Measurements from ENCODE around the gene KRTAP10-3.

The KRTAP10-3 gene

DNA sequence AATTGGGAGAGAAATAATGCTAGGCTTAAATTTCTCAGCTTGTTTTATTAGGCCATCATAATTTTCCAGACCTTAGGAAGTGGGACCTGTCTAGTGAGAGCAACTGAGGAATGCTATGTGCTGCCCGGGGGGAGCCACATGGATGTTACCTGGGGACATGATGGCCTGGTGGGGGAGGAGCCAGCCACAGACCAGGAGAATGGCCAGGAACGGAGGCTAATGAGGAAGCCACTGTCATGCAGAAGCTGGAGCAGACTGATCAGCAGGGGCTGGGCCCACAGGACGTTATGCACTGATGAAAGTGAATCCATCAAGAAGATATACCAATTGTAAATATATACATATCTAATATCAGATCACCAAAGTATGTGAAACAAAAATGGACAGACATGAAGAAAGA, 14.0 kb downstream of the KRTAP10-3 start:
- no peak for DNase-seq

GRCh38 chr21:44542716-44543115, 15.9 kb downstream of the KRTAP10-3 start:
- DNase-seq, result no peak

- no peak for DNase-seq
Observed at GRCh38 chr21:44540741-44541288, 17.8 kb downstream of the KRTAP10-3 start.

GRCh38 chr21:44539991-44540666, 18.5 kb downstream of the KRTAP10-3 start, which contains the start of gene KRTAP10-1:
Gene KRTAP10-1, minus strand, starts transcription at chr21:44540195. Its CDS starts 45 bp downstream, at chr21:44540150.
- no peak for DNase-seq

- no peak for DNase-seq
Observed at GRCh38 chr21:44539046-44539445, 19.5 kb downstream of the KRTAP10-3 start.

DNA sequence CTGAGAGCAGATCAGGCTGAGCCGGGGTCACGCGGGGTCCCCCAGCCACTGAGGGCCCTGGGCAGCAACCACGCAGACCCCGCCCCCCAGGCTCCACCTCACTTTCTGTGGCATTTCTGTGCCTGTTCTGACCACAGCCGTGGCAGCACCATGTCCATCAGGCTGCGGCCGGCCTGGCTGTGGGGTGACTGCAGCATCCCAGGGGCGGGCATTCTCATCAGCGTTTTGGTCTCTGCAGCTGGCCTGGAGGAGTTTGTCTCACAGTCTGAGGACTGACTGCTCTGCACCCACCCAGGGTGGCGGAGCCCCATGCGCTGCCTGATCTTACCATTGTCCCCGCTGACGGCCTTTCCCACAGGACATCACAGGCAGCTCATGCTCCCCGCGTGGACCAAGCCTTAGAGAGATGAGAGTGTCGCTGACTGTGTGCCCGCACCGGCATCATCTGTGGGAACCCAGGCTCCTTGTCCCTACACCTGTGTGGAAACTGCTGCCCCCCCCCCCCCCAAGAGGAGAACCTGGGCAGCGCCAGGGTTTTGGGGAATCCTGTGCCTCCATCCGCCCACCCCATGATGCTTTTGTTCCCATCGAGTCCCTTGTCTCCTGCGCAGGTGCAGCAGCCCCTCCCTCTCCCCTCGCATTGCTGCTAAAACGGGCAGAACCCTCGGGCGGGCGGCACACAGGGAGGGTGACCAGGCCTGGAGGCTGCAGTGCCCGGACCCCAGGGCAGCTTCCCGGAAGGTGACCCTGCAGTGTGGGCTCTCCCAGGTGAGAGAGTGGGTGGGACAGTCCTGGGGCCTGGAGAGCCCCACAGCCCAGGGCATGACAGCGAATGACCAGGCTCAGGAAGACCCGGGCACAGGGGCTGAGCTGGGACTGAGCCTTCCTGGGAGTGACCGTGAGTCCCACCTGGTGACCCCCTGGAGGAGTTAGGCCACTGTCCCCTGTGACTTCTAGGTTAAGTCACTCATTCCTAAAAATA, 20.4 kb downstream of the KRTAP10-3 start:
- DNase-seq, result no peak

DNA sequence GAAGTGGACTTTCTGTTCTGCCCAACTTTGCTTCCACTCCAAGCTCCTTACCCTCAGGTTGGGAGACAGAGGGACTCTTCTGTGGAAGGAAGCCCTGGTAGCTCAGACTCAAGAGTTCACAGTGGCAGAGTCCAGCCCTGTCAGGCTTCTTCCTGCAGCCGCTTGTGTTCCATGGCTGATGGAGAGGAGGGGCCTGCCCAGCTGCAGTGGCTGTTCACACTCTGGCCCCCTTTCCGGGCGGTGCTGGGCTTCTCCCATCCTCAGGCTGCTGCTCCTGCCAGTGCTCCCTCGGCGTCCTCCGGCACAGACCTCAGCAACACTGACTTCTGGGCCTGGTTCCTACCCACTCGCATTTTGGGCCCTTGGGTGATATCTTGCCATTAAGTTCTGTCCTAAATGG, 22.6 kb downstream of the KRTAP10-3 start:
- DNase-seq, result no peak

DNA sequence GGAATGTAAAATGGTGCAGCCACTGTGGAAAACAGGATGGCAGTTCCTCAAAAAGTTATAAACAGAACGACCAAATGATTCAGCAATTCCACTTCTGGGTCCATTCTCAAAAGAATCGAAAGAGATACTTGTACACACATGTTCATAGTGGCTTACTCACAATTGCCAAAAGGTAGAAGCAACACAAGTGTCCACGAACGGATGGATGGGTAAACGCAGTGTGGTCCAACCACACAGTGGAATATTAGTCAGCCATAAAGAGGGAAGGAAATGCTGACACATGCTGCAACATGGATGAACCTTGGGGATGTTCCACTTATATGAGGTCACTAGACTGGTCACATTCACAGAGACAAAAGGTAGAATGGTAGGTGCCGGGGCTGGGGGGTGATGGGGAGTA, 23.9 kb downstream of the KRTAP10-3 start:
- no peak for DNase-seq

GRCh38 chr21:44533891-44534627, 24.5 kb downstream of the KRTAP10-3 start:
- DNase-seq, result no peak

- no peak for DNase-seq
Observed at GRCh38 chr21:44533121-44533890, 25.3 kb downstream of the KRTAP10-3 start.

GRCh38 chr21:44532712-44533111, 25.9 kb downstream of the KRTAP10-3 start:
- DNase-seq, result no peak

DNA sequence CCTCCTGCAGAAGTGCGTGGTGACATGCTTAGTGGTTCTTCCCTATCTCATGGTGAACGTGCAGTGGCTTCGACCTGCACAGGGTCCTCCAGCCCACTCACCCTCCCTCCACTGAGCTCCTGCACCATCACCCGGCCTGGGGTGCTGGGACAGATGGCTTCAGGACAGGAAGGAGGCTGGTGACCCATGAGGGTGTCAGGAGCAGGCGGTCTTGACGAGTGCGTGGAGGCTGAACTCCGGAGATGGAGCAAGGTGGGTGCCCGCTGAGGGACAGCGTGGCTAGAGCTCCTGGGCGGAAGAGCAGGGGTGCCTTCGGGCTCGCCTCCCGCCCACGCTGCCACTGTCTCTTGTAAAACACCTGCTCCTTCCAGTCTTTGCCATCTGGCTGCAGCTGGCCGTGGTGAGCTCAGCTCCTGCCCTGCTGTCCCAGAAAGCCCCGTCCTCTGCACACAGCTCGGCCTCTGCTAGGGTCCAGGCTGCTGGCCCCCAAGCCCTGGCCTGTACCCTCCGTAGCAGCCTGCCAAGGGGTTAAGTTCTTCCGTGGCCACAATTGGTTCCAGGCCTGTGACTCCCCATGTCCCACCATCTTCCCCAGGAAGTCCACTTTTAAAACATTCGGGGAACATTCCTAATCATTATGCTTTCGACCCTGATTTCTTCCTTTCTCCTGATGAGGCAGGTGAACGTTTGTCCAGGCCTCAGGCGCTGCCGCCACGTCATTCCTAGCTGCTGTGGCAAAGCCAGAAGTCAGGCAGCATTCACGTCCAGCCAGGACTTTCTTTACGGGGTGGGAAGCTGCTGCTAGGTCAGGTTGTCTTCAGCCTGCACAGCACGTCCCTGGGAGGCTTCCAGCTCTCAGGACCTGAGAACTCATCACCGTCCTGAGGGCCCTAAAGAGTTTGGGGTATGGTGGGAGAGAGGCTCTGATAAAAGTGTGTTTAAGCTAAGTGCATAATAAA, 26.7 kb downstream of the KRTAP10-3 start:
- no peak for DNase-seq

DNA sequence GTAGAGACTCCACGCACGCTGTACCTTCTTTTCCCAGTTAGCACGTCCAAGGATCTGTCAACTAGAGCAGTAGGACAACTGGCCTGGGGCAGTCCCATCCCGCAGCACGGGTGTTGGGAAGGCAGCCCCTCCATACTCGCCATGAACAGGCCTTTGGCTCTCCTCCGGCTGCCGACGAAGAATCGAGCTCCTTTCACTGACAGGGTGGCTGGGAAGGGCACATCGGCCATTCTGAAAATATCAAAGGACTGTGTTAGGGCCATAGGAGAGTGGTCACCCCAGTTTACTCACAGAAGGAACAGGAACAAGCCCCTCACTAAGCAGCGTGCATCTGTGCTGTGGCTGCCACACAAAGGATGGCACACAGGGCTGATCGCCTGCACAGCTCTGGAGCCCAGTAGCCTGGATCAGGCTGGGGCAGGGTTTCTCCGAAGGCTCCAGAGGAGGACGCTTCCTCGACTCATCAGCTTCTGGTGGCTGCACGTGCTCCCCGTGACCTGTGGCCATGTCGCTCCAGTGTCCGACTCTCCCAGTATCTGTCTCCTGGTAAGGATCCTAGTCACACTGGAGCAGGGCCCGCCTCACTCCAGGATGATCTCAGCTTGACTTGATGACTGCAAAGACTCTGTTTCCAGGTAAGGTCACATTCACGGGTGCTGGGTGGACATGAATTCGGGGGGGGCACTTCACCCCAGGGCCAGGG, 27.5 kb downstream of the KRTAP10-3 start:
- DNase-seq, result no peak

DNA sequence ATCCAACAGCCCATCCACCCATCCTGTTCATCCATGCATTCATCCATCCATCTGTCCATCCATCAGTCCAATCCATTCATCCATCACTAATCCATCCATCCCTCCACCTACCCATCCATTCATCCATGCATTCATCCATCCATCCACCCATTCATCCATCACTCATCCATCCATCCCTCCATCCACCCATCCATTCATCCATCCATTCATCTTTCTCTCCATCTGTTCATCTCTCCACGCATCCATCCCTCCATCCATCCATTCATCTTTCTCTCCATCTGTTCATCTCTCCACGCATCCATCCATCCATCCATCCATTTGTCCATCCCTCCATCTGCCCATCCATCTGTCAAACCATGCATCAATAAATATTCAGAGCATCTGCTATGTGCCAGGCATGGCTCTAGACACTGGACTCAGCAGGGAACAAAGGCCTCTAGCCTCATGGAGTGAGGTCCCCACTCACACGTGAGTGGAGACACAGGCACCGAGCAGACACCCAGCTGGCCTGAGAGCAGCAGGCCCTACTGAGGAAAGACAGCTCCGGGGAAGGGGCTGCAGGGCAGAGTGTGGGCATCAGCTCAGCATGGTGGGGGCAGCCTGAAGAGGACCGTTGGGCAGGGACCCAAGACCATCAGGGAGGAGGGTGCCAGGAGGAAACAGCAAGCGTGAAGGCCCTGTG, 28.2 kb downstream of the KRTAP10-3 start:
- no peak for DNase-seq

DNA sequence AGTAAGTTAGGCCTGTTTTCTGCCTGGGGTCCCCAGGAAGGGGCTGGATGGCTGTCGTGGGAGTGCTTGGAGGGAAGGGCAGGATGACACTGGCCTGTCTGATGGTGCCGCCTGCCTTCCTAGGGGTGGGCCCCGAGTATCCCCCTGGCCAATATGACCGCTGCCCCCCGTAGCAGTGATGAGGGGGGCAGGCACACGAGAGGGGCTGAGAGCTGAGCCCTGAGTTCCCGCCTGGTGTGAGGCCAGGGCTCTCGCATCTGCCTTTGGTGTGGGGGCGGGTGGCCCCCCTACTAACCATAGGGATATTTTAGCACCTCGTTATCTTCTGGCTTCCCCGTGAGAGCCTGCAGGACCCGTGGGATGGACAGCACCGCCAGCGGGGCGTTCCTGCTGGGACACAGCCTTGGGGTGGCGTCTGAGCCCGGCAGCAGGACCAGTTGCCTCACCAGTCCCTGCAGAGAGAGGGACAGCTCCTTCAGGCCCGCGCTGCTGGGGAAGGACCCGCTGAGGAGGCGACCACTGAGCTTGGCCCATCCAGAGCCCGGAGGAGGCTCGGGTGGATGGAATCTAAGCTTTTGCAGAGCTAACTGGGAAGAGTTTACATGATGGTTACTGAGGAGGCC, 29.0 kb downstream of the KRTAP10-3 start:
- DNase-seq, result no peak

GRCh38 chr21:44529011-44529421, 29.6 kb downstream of the KRTAP10-3 start:
- DNase-seq, result no peak

DNA sequence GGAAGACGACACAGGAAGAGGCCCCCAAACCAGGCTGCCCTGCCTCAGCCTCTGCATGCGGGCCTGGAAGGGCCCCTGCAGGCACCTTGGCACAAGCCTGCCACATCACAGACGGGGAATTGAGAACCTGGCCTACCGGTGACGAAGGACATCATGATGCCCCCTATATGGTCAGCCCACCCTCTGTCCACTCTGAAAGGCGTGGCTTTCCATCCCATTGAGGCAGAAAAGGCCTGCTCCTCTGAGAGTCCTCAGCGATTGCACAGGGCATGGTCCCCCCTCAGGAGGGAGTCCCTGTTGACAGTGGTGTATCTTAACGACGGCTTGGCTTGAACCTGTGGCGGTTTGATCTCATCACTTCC, 30.0 kb downstream of the KRTAP10-3 start:
- DNase-seq, result no peak

- DNase-seq, result no peak
Observed at GRCh38 chr21:44527983-44528633, 30.5 kb downstream of the KRTAP10-3 start.
